IMR-90 (cell line): ENCODE data around the gene RELCH. TPM values are rescaled to one million over a fixed set of nuclear protein-coding genes. Genes with fewer than 3 reads are reported as not detected.

Source experiments
- ATAC-seq: fragments of 200-7000 bp; cut with Tn5 transposase; 2 replicates; pipeline ENCODE4 v1.9.1; 2020; ENCODE audit warnings: low read depth, mild to moderate bottlenecking, moderate library complexity
- BruUV-seq: library from RNA; stranded (reverse); fragments of 400-500 nt; replicated peaks from 2 replicates; lab custom pipeline; 2021; lab: Mats Ljungman, UMichigan
- CTCF ChIA-PET: fragments of 300-600 bp; formaldehyde crosslinking; extraction: SDS; loops from one replicate; lab custom pipeline; 2021; ENCODE audit warnings: antibody characterized with exemption; lab: Yijun Ruan, JAX
- POLR2A ChIA-PET: fragments of 300-600 bp; sonication (Branson Sonifier 250); formaldehyde crosslinking; loops from one replicate; lab custom pipeline; 2022; ENCODE audit warnings: antibody characterized with exemption; ENCODE audit not compliant: unreplicated experiment; lab: Charles Lee
- DNase-seq: peaks from one replicate; pipeline ENCODE4 v3.0.0; 2013
- H2AFZ ChIP-seq: replicated peaks from 2 replicates; pipeline ENCODE3; 2013; ENCODE audit warnings: low read length, mild to moderate bottlenecking; ENCODE audit not compliant: poor library complexity
- H2AK5ac ChIP-seq: 2 replicates; pipeline ENCODE4 v1.6.1; 2013; ENCODE audit warnings: low read depth, low read length, inconsistent platforms
- H2AK9ac ChIP-seq: replicated peaks from 2 replicates; pipeline ENCODE3; 2013; ENCODE audit warnings: mild to moderate bottlenecking, low read depth, low read length, moderate library complexity; ENCODE audit not compliant: poor library complexity
- H2BK120ac ChIP-seq: 2 replicates; pipeline ENCODE4 v1.6.1; 2013; ENCODE audit warnings: low read depth, low read length, inconsistent platforms
- H2BK15ac ChIP-seq: 3 replicates; pipeline ENCODE4 v1.6.1; 2013; ENCODE audit warnings: low read depth, low read length, inconsistent platforms
- H2BK20ac ChIP-seq: 2 replicates; pipeline ENCODE4 v1.6.1; 2013; ENCODE audit warnings: low read depth, mild to moderate bottlenecking, inconsistent platforms, low read length, moderate library complexity
- H2BK5ac ChIP-seq: 2 replicates; pipeline ENCODE4 v1.6.1; 2013; ENCODE audit warnings: mild to moderate bottlenecking, low read depth, low read length, inconsistent platforms; ENCODE audit not compliant: poor library complexity, severe bottlenecking
- H3K14ac ChIP-seq: replicated peaks from 2 replicates; pipeline ENCODE4 v1.6.1; 2013; ENCODE audit warnings: low read depth, low read length, inconsistent platforms
- H3K18ac ChIP-seq: 2 replicates; pipeline ENCODE4 v1.6.1; 2013; ENCODE audit warnings: low read depth, low read length, control low read depth
- H3K23ac ChIP-seq: 2 replicates; pipeline ENCODE4 v1.6.1; 2013; ENCODE audit warnings: low read depth, low read length, inconsistent platforms
- H3K27ac ChIP-seq: 2 replicates; pipeline ENCODE4 v1.5.1; 2013; ENCODE audit warnings: mild to moderate bottlenecking, control low read depth, low read length; ENCODE audit not compliant: insufficient read depth
- H3K27me3 ChIP-seq: 2 replicates; pipeline ENCODE4 v1.6.1; 2013; ENCODE audit warnings: low read length; ENCODE audit not compliant: control insufficient read depth, insufficient read depth
- H3K36me3 ChIP-seq: 2 replicates; pipeline ENCODE4 v1.6.1; 2013; ENCODE audit warnings: low read length, mixed read lengths; ENCODE audit not compliant: control insufficient read depth, insufficient read depth
- H3K4ac ChIP-seq: 2 replicates; pipeline ENCODE4 v1.6.1; 2013; ENCODE audit warnings: low read depth, low read length, inconsistent platforms
- H3K4me1 ChIP-seq: 2 replicates; pipeline ENCODE4 v1.6.1; 2013; ENCODE audit warnings: low read length, mixed read lengths; ENCODE audit not compliant: control insufficient read depth, insufficient read depth
- H3K4me2 ChIP-seq: 2 replicates; pipeline ENCODE4 v1.6.1; 2013; ENCODE audit warnings: low read depth, mild to moderate bottlenecking, control low read depth, low read length, moderate library complexity
- H3K4me3 ChIP-seq: 2 replicates; pipeline ENCODE4 v1.5.1; 2013; ENCODE audit warnings: low read depth, mild to moderate bottlenecking, control low read depth, low read length, moderate library complexity; ENCODE audit not compliant: insufficient read depth
- H3K56ac ChIP-seq: 2 replicates; pipeline ENCODE4 v1.6.1; 2013; ENCODE audit warnings: low read length, inconsistent platforms; ENCODE audit not compliant: insufficient read depth; ENCODE audit errors: extremely low read depth
- H3K79me1 ChIP-seq, 2 experiments: 2 replicates each; pipeline ENCODE4 v1.6.1; 2013; ENCODE audit warnings: low read length in 2 of 2, inconsistent platforms in 1 of 2, low read depth in 1 of 2
- H3K9ac ChIP-seq: 2 replicates; pipeline ENCODE4 v1.6.1; 2013; ENCODE audit warnings: low read depth, low read length, control low read depth
- H3K9me1 ChIP-seq: 2 replicates; pipeline ENCODE4 v1.6.1; 2013; ENCODE audit warnings: low read length, inconsistent platforms; ENCODE audit not compliant: insufficient read depth
- H3K9me3 ChIP-seq: 2 replicates; pipeline ENCODE4 v1.6.1; 2013; ENCODE audit warnings: low read length; ENCODE audit not compliant: control insufficient read depth, insufficient read depth
- H4K20me1 ChIP-seq: 2 replicates; pipeline ENCODE4 v1.6.1; 2013; ENCODE audit warnings: low read length, inconsistent platforms; ENCODE audit not compliant: insufficient read depth
- H4K5ac ChIP-seq: 2 replicates; pipeline ENCODE4 v1.6.1; 2013; ENCODE audit warnings: mild to moderate bottlenecking, low read depth, low read length, control low read depth
- H4K8ac ChIP-seq, 2 experiments: 2 replicates each; pipeline ENCODE4 v1.6.1; 2013; ENCODE audit warnings: low read depth in 2 of 2, low read length in 2 of 2, control low read depth in 1 of 2, inconsistent platforms in 1 of 2
- H4K91ac ChIP-seq: 2 replicates; pipeline ENCODE4 v1.6.1; 2013; ENCODE audit warnings: low read depth, low read length, inconsistent platforms; ENCODE audit not compliant: insufficient read depth
- BHLHE40 ChIP-seq: fragments of 150-350 bp; IDR thresholded peaks from 2 replicates; pipeline ENCODE4 v1.6.1; 2016; ENCODE audit warnings: mild to moderate bottlenecking, low read depth, low read length
- CEBPB ChIP-seq: IDR thresholded peaks from 2 replicates; pipeline ENCODE4 v1.6.1; 2012; ENCODE audit warnings: low read depth, low read length, improper control_type of control experiment
- CHD1 ChIP-seq: IDR thresholded peaks from 2 replicates; pipeline ENCODE4 v1.6.1; 2012; ENCODE audit warnings: low read depth, low read length, improper control_type of control experiment
- FOS ChIP-seq: fragments of 150-350 bp; IDR thresholded peaks from 2 replicates; pipeline ENCODE4 v1.6.1; 2016; ENCODE audit warnings: low read depth, low read length
- MAFK ChIP-seq: IDR thresholded peaks from 2 replicates; pipeline ENCODE4 v1.6.1; 2012; ENCODE audit warnings: low read depth, low read length, improper control_type of control experiment
- MAZ ChIP-seq: IDR thresholded peaks from 2 replicates; pipeline ENCODE4 v1.6.1; 2012; ENCODE audit warnings: low read depth, mild to moderate bottlenecking, low read length, improper control_type of control experiment, moderate library complexity, borderline replicate concordance
- MXI1 ChIP-seq: IDR thresholded peaks from 2 replicates; pipeline ENCODE4 v1.6.1; 2012; ENCODE audit warnings: low read depth, mild to moderate bottlenecking, low read length, moderate library complexity, borderline replicate concordance
- NFE2L2 ChIP-seq: fragments of 150-350 bp; IDR thresholded peaks from 2 replicates; pipeline ENCODE4 v1.6.1; 2016; ENCODE audit warnings: low read depth, mild to moderate bottlenecking, low read length
- POLR2A ChIP-seq: IDR thresholded peaks from 2 replicates; pipeline ENCODE4 v1.6.1; 2012; ENCODE audit warnings: mild to moderate bottlenecking, low read depth, low read length
- RAD21 ChIP-seq: IDR thresholded peaks from 2 replicates; pipeline ENCODE4 v1.6.1; 2012; ENCODE audit warnings: low read length, improper control_type of control experiment
- RCOR1 ChIP-seq: IDR thresholded peaks from 2 replicates; pipeline ENCODE4 v1.6.1; 2012; ENCODE audit warnings: mild to moderate bottlenecking, low read length, improper control_type of control experiment; ENCODE audit not compliant: insufficient replicate concordance
- RFX5 ChIP-seq: IDR thresholded peaks from 2 replicates; pipeline ENCODE4 v1.8.0; 2012; ENCODE audit warnings: low read depth, mild to moderate bottlenecking, low read length, moderate library complexity
- SMC3 ChIP-seq: fragments of 150-350 bp; IDR thresholded peaks from 2 replicates; pipeline ENCODE4 v1.6.1; 2016; ENCODE audit warnings: low read depth, mild to moderate bottlenecking, antibody characterized with exemption, low read length, moderate library complexity
- USF2 ChIP-seq: fragments of 150-350 bp; IDR thresholded peaks from 2 replicates; pipeline ENCODE4 v1.6.1; 2017; ENCODE audit warnings: mild to moderate bottlenecking, antibody characterized with exemption, low read length, low read depth
- WGBS, 2 experiments: methylation state at CpG; one replicate each; pipeline versions ENCODE4 v1.1.5 to v1.1.7; 2013; ENCODE audit warnings: missing lambda C conversion rate in 2 of 2; ENCODE audit not compliant: insufficient read length in 1 of 2; ENCODE audit errors: extremely low coverage in 2 of 2; 5-methylcytosine and 5-hydroxymethylcytosine counted together
- dilution Hi-C: fragments of 300-500 bp; cut with HindIII; formaldehyde crosslinking; loops from one replicate; pipeline ENCODE4 v1.14.3; 2018; ENCODE audit warnings: low sequenced_read_pairs; ENCODE audit not compliant: unreplicated experiment
- in situ Hi-C: fragments of 300-500 bp; cut with MboI; formaldehyde crosslinking; loops from 3 replicates; pipeline ENCODE4 v1.14.3; 2019; ENCODE audit warnings: low sequenced_read_pairs, inconsistent platforms, mixed read lengths
- intact Hi-C: fragments of 100-400 bp; cut with micrococcal nuclease; formaldehyde crosslinking; loops from 2 replicates; pipeline ENCODE4 v1.10.0; 2022
- polyA plus RNA-seq, 3 experiments: library from polyadenylated mRNA; depleted of rRNA; stranded (reverse); fragments of >200 nt; gene quantifications; 2 replicates each; pipeline ENCODE4 v1.2.3, GENCODE V29; 2012; ENCODE audit warnings: low replicate concordance in 1 of 3
- total RNA-seq: library from RNA; depleted of rRNA; stranded (reverse); fragments of >200 nt; gene quantifications from 2 replicates; pipeline ENCODE4 v1.2.3, GENCODE V29; 2012
- TF ChIP-seq, protein P1 (sequence below): fragments of 150-350 bp; IDR thresholded peaks from 2 replicates; pipeline ENCODE4 v1.6.1; 2016; ENCODE audit warnings: low read depth, mild to moderate bottlenecking, low read length, moderate library complexity, borderline replicate concordance
- TF ChIP-seq, protein P2 (sequence below): conservative IDR thresholded peaks from 2 replicates; pipeline ENCODE4 v1.5.1; 2012; ENCODE audit warnings: mild to moderate bottlenecking, low read depth, low read length, improper control_type of control experiment

The RELCH gene
- total and polyA plus RNA-seq, 2 of the 4 experiments (the other 2 are of a cell fraction): 14.4 to 52.5 TPM

GRCh38 chr18:62262061-62262460 lies 75.0 kb downstream of the RELCH start:
- Histone ChIP-seq H4K91ac (no peak overlapping the region), H3K9me1 (no peaks in the 10 kb centered on the region), H3K27ac (no peak overlapping the region), H2BK15ac (no peak overlapping the region), H3K27me3 (no peaks in the 10 kb centered on the region), H4K5ac (no peak overlapping the region), H2BK20ac (no peak overlapping the region), H2BK5ac (no peak overlapping the region), H2AK5ac (no peak overlapping the region), H3K23ac (no peak overlapping the region), H3K4me1 (peaks cover 2% of the 10 kb centered on the region; the same call in 1 of the 2 replicates), H3K56ac (no peak overlapping the region), H2AK9ac (no peak overlapping the region), H3K9me3 (no peaks in the 10 kb centered on the region), H2BK120ac (no peak overlapping the region), H4K20me1 (no peaks in the 10 kb centered on the region), H3K4me3 (no peak overlapping the region), H3K4me2 (no peak overlapping the region), H3K79me1 (no peaks in the 10 kb centered on the region), H2AFZ (no peak overlapping the region), H3K36me3 (peaks cover 15% of the 10 kb centered on the region), H4K8ac (no peak overlapping the region), H3K9ac (no peak overlapping the region), H3K18ac (no peak overlapping the region), H3K14ac (no peak overlapping the region), H3K4ac (no peak overlapping the region)
- dilution Hi-C loops (no loop called here), in situ Hi-C loops (no loop called here), intact Hi-C loops (no loop called here)
- ChIA-PET POLR2A (no interaction called here), CTCF (interaction anchor here (0.6 to 1.2 kb wide), 3 partner anchors 13 to 259 kb away, joined by 3 to 4 read pairs (median 3); no protein-coding TSS in a partner anchor)
- ATAC-seq (no peak), DNase-seq (no peak)
- WGBS, 2 experiments: no CpG with 5 or more reads among the region's 2 CpGs
- TF ChIP-seq, protein P1, sequence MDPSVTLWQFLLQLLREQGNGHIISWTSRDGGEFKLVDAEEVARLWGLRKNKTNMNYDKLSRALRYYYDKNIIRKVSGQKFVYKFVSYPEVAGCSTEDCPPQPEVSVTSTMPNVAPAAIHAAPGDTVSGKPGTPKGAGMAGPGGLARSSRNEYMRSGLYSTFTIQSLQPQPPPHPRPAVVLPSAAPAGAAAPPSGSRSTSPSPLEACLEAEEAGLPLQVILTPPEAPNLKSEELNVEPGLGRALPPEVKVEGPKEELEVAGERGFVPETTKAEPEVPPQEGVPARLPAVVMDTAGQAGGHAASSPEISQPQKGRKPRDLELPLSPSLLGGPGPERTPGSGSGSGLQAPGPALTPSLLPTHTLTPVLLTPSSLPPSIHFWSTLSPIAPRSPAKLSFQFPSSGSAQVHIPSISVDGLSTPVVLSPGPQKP: no peak
- TF ChIP-seq FOS (no peak), MXI1 (no peak), CHD1 (no peak), MAFK (no peak), MAZ (no peak), NFE2L2 (no peak), BHLHE40 (no peak), RCOR1 (no peak), CEBPB (no peak), SMC3 (no peak), RFX5 (no peak), RAD21 (no peak), POLR2A (no peak), USF2 (no peak)
- TF ChIP-seq, protein P2, sequence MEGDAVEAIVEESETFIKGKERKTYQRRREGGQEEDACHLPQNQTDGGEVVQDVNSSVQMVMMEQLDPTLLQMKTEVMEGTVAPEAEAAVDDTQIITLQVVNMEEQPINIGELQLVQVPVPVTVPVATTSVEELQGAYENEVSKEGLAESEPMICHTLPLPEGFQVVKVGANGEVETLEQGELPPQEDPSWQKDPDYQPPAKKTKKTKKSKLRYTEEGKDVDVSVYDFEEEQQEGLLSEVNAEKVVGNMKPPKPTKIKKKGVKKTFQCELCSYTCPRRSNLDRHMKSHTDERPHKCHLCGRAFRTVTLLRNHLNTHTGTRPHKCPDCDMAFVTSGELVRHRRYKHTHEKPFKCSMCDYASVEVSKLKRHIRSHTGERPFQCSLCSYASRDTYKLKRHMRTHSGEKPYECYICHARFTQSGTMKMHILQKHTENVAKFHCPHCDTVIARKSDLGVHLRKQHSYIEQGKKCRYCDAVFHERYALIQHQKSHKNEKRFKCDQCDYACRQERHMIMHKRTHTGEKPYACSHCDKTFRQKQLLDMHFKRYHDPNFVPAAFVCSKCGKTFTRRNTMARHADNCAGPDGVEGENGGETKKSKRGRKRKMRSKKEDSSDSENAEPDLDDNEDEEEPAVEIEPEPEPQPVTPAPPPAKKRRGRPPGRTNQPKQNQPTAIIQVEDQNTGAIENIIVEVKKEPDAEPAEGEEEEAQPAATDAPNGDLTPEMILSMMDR: no peak
- BruUV-seq: no TSS peak
